ELF-1 (cell line): ENCODE measurements around the gene WASHC2A.
A peak's percentile ranks its signal among the peaks of the same experiment; 100 is the strongest.
"Not testable (repeated sequence)": the region's sequence is repeated elsewhere in the genome, so short reads cannot be mapped to it uniquely, and the experiment has no call there.

Source experiments
- DNase-seq: peaks from one replicate; pipeline ENCODE4 v3.0.0-alpha.2; 2016; ENCODE audit warnings: low read depth, low spot score

WASHC2A gene, protein sequence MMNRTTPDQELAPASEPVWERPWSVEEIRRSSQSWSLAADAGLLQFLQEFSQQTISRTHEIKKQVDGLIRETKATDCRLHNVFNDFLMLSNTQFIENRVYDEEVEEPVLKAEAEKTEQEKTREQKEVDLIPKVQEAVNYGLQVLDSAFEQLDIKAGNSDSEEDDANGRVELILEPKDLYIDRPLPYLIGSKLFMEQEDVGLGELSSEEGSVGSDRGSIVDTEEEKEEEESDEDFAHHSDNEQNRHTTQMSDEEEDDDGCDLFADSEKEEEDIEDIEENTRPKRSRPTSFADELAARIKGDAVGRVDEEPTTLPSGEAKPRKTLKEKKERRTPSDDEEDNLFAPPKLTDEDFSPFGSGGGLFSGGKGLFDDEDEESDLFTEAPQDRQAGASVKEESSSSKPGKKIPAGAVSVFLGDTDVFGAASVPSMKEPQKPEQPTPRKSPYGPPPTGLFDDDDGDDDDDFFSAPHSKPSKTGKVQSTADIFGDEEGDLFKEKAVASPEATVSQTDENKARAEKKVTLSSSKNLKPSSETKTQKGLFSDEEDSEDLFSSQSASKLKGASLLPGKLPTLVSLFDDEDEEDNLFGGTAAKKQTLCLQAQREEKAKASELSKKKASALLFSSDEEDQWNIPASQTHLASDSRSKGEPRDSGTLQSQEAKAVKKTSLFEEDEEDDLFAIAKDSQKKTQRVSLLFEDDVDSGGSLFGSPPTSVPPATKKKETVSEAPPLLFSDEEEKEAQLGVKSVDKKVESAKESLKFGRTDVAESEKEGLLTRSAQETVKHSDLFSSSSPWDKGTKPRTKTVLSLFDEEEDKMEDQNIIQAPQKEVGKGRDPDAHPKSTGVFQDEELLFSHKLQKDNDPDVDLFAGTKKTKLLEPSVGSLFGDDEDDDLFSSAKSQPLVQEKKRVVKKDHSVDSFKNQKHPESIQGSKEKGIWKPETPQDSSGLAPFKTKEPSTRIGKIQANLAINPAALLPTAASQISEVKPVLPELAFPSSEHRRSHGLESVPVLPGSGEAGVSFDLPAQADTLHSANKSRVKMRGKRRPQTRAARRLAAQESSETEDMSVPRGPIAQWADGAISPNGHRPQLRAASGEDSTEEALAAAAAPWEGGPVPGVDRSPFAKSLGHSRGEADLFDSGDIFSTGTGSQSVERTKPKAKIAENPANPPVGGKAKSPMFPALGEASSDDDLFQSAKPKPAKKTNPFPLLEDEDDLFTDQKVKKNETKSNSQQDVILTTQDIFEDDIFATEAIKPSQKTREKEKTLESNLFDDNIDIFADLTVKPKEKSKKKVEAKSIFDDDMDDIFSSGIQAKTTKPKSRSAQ (N-terminal part only)

DNA sequence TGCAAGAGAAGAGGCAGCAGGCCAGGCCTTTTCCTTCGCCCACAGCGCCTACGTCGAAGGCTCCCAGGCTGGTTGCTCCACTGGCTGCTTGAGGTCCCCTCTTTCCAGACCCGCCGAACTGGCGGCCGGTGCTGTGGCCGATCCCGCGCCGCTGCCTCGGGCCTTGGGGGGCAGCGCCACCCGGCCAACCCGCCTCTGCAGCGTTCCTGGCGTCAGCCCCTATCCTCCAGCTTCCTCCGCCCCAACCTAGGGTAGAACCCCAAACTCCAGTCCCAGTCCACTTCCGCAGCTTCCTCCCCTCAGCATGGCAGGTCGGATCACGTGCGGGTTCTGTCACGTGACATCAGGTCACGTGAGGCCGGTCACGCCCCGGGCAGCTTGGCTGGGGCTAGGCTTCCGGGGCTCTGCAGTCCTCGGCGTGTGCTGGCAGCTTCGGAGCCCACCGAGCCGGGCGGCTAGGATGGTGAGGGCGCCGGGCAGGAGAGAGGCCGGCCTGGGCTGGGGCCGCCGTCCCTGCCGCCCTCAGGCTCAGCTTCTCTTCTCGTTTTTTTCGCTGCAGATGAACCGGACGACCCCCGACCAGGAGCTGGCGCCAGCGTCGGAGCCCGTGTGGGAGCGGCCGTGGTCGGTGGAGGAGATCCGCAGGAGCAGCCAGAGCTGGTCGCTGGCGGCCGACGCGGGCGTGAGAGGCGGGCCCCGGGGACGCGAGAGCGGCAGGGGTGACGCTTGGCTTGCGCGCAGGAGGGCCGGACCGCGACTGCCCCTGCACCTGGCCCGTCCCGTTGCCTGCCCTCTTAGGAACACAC lies at the start of gene WASHC2A:
WASHC2A (plus strand) TSS at position 409 of the 806 bp plus-strand sequence; CDS start at position 461, 52 bp downstream.
- peak; percentile 98 for DNase-seq

DNA sequence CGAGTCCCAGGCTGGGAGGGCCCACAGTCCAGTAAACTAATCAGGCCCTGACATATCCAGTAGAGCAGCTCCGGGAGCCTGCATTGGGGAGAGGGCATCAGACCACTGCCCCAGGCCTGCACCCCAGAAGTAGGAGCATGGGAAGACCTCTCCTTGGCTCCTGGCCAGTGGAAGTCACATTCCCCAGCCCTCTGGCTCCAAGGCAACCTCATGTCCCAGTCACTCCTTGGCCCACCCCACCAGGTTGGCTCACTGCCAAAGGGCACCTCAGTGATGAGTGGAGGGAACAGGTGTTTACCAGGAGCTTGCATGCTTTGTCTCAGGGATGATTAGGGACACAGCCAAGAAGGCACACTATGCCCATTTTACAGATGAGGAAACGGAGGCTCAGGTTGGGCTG lies 48.5 kb upstream of the WASHC2A start:
- DNase-seq: not testable (repeated sequence)

DNA sequence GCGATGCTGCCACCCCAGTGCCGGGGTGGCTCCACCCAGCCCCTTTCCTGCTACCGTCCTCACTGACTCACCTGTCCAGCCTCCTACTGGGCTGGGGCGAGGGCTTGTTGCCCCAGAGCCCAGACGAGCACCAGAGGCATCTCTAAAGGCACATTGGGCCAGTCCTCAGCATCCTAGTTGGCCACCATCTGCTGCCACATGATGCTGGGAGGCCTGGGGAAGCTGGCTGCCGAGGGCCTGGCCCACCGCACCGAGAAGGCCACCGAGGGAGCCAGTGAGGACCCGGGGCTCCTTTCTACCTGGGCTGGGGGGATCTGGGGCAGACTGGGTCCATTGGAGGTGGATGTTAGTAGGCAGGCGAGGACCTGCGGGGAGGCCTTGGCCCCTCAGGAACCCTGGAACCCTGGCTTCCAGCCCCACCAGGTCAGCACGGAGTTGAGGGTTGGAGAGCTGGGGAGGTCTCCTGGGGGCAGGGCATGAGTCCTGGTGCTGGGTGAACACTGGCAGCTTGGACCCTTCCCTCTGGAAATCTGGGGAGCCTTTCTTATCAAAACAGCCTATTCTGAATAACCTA lies 47.2 kb upstream of the WASHC2A start:
- DNase-seq: not testable (repeated sequence)

DNA sequence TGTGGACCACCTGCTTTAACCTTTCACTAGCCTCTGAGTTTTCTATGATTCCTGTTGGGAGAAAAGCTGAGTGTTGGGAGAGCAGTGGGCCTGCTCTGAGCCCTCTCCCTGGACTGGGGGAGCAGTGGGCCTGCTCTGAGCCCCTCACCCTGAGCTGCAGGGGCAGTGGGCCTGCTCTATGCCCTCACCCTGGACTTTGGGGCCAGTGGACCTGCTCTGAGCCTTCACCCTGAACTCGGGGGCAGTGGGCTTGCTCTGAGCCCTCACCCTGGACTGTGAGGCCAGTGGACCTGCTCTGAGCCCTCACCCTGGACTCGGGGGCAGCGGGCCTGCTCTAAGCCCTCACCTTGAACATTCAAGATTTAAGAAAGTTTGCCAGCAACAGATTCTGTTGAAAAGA lies 46.1 kb upstream of the WASHC2A start:
- DNase-seq: no peak

DNA sequence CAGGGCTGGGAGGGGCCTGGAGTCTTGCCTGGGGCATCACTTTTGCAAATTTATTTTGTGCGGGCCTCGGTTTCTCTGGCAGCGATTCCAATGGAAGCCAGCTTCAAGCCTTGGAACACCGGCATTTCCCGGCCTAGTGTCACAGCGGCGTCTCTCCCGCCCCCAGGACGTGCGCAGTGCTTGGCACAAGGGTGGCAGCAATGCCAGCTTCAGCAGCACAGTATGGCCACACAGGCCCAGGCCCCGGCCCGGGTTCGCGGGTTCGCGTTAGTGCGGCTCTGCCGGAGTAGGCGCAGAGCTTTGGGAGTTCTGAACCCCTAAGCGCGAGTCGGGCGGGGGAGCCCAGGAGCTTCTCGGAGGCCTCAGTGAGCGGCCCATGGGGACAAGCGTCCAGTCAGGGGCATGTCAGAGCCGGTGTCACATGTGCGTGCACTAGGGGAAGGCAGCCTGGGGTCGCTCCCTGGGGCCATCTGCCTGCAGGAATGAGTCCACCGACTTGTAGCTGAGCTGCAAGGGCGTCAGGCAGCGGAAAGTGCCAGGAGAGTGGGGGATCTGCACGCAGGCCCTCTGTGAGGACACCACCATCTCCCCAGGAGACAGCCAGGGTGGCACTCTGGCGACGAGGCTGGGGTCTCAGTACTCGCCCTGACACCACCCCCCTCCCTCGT lies 42.9 kb upstream of the WASHC2A start:
- DNase-seq: not testable (repeated sequence)

DNA sequence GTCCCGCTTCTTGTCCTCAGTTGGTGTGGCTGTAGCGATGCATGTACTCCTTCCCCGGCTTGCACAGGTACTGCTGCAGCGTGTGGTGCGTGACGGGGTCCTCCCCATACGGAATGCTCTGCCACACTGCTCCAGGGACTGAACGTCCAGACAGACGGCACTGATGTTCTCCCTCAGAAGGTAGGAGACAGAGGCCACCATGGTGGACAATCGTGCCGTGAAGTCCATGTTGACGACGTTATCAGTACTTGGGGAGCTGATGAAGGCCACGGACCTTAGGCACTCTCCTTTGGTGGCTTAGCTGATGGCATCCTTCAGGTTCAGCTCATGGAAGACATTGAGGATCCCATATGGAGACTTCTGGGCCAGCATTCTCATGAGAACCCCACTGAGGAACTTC lies 42.1 kb upstream of the WASHC2A start:
- DNase-seq: no peak

DNA sequence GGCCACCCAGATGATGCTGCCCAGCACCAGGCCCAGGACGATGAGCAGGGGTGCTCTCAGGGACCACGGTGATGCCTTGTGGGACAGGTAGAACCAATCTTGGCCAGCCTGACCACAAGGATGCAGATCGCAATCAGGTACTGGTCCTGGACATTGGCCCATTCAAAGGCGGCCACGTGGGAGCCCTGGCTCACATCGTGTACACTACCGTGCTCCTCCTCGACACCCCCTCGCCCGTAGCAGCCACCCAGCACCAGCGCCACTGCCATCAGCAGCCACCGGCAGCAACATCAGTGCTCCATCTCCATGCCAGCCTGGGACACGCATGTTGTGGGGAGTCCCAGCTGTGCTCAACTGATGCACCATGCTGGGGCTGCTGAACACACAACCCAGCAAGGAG lies 40.6 kb upstream of the WASHC2A start:
- DNase-seq: no peak

DNA sequence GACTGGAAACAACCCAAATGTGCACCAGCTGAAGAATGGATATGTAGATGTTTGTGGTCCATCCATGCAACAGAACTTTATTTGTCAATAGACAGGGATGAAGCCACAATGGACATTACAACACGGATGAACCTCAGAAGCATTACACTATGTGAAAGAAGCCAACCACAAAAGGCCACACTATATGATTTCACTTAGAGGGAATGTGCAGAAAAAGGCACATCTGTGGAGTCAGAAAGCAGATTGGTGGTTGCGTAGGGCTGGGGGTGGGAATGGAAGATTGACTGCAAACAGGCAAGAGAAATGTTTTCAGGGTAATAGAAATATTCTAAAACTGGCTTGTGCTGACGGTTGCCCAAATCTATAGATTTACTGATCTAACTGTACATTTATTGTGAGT lies 34.3 kb upstream of the WASHC2A start:
- DNase-seq: no peak

DNA sequence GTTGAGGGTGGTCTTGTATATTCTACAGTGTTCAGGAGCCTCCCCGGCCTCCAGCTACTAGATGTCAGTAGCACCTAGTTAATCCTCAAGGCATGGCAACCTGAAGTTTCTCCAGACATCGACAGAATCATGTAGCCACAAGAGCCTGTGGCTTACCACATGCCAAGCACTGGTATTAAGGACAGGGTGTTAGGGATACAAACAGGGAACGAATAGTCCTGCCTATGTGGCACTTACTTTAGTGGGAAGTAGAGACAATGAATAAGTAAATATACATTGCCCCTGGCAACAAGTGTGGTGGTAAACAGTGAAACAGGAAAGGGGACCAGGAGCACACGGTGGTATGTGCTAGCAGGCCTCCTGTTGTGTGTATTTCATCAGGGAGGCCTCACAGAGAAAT lies 32.4 kb upstream of the WASHC2A start:
- peak; percentile 4 for DNase-seq

DNA sequence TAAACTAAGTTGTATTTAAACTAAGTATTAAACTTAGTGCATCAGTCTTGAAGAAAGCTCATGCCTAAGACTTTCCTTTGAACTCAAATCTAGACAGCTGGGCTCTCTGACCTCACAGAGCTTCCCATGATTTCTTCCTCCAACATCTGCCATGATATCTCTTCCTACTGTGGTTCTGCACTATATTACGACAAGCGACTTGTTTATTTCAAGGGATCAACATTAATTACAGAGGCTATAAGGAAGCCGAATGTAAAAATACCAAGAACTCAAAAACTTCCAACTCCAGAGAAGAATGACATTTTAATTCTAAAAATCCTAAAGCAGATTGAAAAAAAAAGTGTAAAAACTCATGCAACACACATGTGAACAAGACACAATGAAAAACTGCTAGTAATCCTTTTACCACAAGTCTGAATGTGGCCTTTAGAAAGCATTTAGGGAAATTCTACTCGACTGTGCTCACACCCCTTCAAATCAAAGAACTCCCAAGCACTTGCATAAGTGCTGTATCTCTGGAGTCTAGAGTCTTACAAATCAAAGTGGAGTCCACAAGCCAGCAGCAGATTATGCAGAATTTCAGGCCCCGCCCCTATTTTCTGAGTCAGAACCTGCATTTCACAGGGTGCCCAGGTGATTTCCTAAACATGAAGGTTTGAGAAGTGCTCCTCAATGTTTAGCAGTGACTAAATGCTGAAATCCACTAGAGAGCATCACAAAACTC lies 22.7 kb upstream of the WASHC2A start:
- peak; percentile 4 for DNase-seq

DNA sequence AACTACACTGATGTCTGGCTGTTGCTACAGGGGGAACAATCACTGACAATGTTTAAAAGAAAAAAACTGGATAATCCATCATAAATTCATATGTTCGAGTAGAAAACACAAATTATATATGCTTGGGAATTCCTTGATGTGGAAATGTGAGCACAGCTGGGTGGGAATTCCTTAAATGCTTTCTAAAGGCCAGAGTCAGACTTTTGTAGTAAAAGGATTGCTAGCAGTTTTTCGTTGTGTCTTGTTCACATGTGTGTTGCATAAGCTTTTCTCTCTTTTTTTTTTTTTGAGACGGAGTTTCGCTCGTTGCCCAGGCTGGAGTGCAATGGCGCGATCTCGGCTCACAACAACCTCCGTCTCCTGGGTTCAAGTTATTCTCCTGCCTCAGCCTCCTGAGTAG lies 21.3 kb upstream of the WASHC2A start:
- not testable (repeated sequence) for DNase-seq

DNA sequence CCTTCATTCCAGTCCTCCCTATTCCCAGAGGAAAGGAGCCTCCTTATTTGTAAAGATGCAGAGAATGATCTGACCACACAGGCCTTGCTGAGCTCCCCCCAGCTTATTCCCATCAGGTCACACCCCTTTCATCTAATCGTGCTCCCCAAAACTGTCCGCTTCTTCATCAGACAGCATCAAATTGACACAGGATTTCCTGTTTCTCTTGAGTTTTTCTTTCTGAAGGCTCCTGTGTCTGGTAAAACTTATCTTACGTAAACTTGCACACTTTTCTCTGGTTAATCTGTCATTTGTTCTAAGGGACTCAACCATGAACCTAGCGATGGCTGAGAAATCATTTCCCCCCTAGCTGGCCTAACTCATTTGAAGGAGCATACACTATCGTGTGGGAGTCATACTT lies 20.2 kb upstream of the WASHC2A start:
- not testable (repeated sequence) for DNase-seq

DNA sequence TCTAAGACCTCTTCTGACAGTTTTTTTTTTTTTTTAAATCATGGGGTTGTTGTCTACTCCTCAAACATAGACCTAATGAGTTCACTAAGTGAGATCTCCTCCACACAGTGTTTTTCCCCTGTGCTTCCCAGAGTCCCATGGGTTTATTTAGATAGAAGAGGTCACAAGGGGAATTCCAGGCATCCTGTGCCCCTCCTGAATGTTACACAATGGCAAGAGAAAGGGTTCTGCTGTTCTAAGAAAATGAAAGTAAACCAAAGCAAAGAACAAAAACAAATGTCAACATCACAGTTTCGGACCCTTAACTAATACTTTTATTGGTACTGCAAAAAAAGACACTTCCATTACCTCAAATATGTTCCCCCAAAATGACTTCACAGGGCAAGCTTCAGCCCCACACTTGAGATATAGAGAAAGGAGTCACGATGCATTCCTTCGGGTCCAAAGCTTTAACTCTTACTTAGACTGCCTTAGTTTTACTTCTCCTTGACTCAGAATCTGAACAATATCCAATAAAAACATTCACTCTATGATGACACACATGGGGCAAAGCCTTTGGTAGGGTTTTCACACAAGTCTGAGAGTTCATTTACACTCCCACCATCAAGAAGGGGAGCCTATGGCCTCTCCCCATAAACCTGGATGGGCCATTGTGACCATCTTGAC lies 15.6 kb upstream of the WASHC2A start:
- DNase-seq: not testable (repeated sequence)

DNA sequence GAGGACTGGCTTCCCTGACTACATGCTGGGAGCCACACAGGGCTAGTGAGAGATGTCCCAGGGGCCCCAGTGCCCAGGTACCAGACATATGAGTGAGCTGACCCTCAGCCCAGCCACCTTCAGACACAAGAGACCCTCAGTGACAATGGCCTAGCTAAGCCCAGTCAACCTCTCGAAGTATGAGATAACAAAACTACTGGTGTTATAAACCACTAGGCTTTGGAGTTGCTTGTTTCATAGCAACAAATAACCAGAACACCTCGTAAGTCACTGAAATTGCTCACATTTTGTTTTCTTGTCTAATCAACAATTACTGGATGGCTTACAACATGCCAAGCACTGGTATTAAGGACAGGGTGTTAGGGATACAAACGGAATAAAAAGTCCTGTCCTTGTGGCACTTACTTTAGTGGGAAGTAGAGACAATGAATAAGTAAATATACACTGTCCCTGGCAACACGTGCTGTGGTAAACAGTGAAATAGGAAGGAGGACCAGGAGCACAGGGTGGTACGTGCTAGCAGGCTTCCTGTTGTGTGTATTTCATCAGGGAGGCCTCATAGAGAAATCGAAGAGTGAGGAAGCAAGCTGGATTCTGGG lies 14.9 kb upstream of the WASHC2A start:
- not testable (repeated sequence) for DNase-seq

DNA sequence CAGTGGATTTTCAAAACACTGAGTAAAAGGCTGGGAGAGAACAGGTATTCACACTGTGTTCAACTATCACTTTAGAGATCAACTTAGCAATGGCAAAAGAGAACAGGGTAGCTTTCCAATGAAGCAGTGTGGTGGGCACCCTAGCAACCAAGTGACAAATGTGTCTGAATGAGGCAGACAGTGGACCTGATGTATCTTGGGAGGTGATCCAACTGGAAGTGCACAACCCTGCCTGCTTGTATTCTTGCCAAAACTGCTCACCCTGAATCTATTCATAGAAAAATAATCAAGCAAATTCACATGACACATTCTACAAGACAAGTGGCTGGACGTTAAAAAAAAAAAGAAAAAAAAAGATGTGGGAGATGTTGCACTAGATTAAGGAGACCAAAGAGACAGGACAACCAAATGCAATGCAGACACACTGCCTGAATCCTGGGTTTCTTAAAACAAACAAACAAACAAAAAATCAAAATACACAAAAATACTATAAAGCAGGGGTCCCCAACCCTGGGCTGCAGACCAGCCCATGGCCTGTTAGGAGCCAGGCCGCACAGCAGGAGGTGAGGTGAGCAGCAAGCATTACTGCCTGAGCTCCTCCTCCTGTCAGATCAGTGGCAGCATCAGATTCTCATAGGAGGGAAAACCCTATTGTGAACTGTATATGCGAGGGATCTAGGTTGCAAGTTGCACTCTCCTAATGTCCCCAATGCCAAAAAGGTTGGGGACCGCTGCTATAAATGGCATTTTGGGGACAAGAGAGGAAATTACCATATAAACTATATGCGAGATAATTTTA lies 12.1 kb upstream of the WASHC2A start:
- not testable (repeated sequence) for DNase-seq

DNA sequence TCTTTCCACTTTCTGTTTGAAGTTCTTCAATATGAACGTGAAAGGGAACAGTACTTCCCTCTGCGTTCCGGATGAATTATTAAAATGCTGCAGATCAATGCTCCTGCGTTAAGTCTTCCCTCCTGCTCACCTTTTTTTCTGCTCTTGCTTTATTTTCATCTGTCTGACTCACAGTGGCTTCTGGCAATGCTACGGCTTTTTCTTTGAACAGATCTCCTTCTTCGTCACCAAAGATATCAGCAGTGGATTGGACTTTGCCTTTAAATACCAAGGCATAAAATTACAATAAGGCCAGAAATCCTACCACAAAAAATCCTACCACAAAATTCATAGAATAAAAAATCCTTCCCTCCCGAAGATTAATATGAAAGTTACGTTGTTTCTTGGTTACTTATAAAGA lies 11.1 kb upstream of the WASHC2A start:
- not testable (repeated sequence) for DNase-seq

DNA sequence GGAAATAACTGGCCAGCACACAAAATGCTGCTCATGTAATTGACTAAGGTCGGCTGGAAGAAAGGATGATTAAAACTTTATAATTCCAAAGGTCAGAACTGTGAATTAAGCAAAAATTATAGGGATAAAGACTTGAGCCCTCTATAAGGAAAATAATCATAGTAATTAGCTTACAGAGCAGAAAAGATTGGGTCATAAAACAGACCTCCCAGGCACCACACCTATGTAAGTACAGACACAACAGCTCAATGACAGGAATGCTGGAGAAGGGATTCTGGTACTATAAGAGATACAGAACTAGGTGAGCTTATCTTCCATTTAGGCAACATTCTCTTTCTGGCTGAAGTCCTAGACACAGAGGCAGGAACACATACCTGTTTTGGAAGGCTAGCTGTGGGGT lies 9.0 kb upstream of the WASHC2A start:
- DNase-seq: not testable (repeated sequence)
